Dendritic cell treated with granulocyte-macrophage colony-stimulating factor and Interleukin-4, amounts not matched to agents 40 ng/mL and 50 ng/mL, for 4 days (primary cell): ENCODE measurements around the gene DDX28.
"Not testable (repeated sequence)": the region's sequence is repeated elsewhere in the genome, so short reads cannot be mapped to it uniquely, and the experiment has no call there.

ENCODE experiments used
- H3K27ac Mint-ChIP-seq: one replicate; pipeline ENCODE4 v1.8.0; 2022; ENCODE audit warnings: mild to moderate bottlenecking, mixed read lengths
- H3K27me3 Mint-ChIP-seq: one replicate; pipeline ENCODE4 v1.8.0; 2022; ENCODE audit warnings: mild to moderate bottlenecking, mixed read lengths
- H3K36me3 Mint-ChIP-seq: one replicate; pipeline ENCODE4 v1.8.0; 2022; ENCODE audit warnings: low read depth, mixed read lengths
- H3K4me1 Mint-ChIP-seq: one replicate; pipeline ENCODE4 v1.8.0; 2022; ENCODE audit warnings: low read depth, mixed read lengths
- H3K4me3 Mint-ChIP-seq: one replicate; pipeline ENCODE4 v1.8.0; 2022; ENCODE audit warnings: mild to moderate bottlenecking, moderate library complexity, mixed read lengths
- H3K9me3 Mint-ChIP-seq: one replicate; pipeline ENCODE4 v1.8.0; 2022; ENCODE audit warnings: mixed read lengths
- intact Hi-C: fragments of 100-400 bp; cut with micrococcal nuclease; formaldehyde crosslinking; loops from one replicate; pipeline ENCODE4 v1.15.0; 2022

Gene DDX28

GRCh38 chr16:67977469-67978227, 45.4 kb downstream of the DDX28 start:
- Mint-ChIP-seq H3K27me3 (peaks cover 34% of the 10 kb centered on the region), H3K4me1 (peaks cover 5% of the 10 kb centered on the region), H3K4me3 (no peak overlapping the region), H3K9me3 (no peaks in the 10 kb centered on the region), H3K27ac (no peak overlapping the region), H3K36me3 (no peaks in the 10 kb centered on the region)
- intact Hi-C loops = no loop called here

GRCh38 chr16:67977005-67977404, 46.0 kb downstream of the DDX28 start:
- intact Hi-C loops = no loop called here
- Mint-ChIP-seq H3K36me3 (no peaks in the 10 kb centered on the region), H3K4me3 (no peak overlapping the region), H3K4me1 (no peaks in the 10 kb centered on the region), H3K27me3 (peaks cover 31% of the 10 kb centered on the region), H3K27ac (no peak overlapping the region), H3K9me3 (no peaks in the 10 kb centered on the region)

- no peaks in the 10 kb centered on the region for H3K4me1 Mint-ChIP-seq
Measured at GRCh38 chr16:67976205-67976604, 46.8 kb downstream of the DDX28 start.

GRCh38 chr16:67975321-67976105, 47.5 kb downstream of the DDX28 start:
- intact Hi-C loops = no loop called here
- H3K36me3 Mint-ChIP-seq = no peaks in the 10 kb centered on the region
- H3K27ac Mint-ChIP-seq = no peak overlapping the region
- H3K27me3 Mint-ChIP-seq = peaks cover 24% of the 10 kb centered on the region
- H3K4me1 Mint-ChIP-seq = no peaks in the 10 kb centered on the region
- no peaks in the 10 kb centered on the region for H3K9me3 Mint-ChIP-seq
- H3K4me3 Mint-ChIP-seq = no peak overlapping the region

More at GRCh38 chr16:67976205-67976604, 46.8 kb downstream of the DDX28 start:
- no peaks in the 10 kb centered on the region for H3K9me3 Mint-ChIP-seq
- H3K27ac Mint-ChIP-seq = no peak overlapping the region
- H3K27me3 Mint-ChIP-seq = peaks cover 30% of the 10 kb centered on the region
- intact Hi-C loops = no loop called here
- H3K4me3 Mint-ChIP-seq = no peak overlapping the region
- H3K36me3 Mint-ChIP-seq = no peaks in the 10 kb centered on the region

GRCh38 chr16:67972285-67972684, 50.7 kb downstream of the DDX28 start:
- H3K27ac Mint-ChIP-seq, intact Hi-C loops, H3K36me3 Mint-ChIP-seq, H3K9me3 Mint-ChIP-seq, H3K4me3 Mint-ChIP-seq: not testable (repeated sequence)
- Mint-ChIP-seq H3K4me1 (peaks cover 16% of the 10 kb centered on the region), H3K27me3 (peaks cover 17% of the 10 kb centered on the region)

- intact Hi-C loops = no loop called here
- Mint-ChIP-seq H3K4me1 (peaks cover 26% of the 10 kb centered on the region), H3K36me3 (no peaks in the 10 kb centered on the region), H3K4me3 (no peak overlapping the region), H3K27me3 (peaks cover 14% of the 10 kb centered on the region), H3K27ac (no peak overlapping the region), H3K9me3 (no peaks in the 10 kb centered on the region)
Measured at GRCh38 chr16:67971111-67971510, 51.9 kb downstream of the DDX28 start.
